Left hindlimb (tissue), 1 donor: Measurements from ENCODE around the gene MORN1.

Experiments
- DNase-seq: peaks from one replicate; pipeline ENCODE4 v3.0.0-alpha.2; 2018

Gene MORN1

DNA sequence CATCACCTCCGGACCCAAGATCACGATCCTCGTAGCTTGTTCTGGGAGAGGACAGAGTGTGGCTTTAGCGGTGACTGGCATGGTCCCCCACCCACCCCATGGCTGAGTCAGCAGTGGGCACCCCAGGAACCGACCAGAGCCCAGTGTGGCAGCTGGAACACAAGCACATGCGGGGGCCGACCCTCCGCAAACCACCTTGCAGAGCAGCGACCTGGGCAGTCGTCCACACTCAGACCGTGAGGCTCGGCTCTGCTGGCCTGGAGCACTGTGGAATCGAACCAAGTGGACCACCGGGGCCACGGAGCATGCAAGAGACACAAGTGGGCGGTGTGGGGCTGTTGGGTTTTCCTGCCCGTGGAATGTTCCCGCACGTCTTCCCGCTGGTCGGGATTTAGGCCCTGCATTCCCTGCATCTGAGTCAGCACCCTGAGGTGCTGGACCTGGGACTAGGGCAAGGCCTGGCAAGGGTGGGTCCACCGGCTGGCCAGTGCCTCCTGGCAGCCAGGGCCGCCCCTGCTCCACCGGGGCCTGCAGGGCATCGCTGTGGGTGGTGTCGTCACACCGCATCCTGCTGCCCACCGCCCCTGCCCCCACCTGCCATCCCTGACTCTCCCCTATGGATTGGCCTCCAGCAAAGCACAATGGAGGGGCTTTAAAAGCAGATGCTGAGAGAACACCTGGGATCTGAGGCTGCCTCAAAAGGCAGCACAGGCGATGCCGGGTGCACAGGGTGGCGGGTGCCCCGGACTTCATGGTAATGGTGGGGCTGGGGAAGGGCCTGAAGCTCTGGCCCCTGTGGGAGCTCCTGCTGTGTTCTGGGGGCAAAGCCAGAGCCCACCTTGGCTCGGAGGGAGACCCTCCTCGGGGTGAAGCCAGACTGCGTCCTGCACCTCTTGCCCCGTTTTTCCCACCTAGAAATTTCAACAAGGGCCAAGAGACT, 18.5 kb downstream of the MORN1 start:
- DNase-seq: no peak

DNA sequence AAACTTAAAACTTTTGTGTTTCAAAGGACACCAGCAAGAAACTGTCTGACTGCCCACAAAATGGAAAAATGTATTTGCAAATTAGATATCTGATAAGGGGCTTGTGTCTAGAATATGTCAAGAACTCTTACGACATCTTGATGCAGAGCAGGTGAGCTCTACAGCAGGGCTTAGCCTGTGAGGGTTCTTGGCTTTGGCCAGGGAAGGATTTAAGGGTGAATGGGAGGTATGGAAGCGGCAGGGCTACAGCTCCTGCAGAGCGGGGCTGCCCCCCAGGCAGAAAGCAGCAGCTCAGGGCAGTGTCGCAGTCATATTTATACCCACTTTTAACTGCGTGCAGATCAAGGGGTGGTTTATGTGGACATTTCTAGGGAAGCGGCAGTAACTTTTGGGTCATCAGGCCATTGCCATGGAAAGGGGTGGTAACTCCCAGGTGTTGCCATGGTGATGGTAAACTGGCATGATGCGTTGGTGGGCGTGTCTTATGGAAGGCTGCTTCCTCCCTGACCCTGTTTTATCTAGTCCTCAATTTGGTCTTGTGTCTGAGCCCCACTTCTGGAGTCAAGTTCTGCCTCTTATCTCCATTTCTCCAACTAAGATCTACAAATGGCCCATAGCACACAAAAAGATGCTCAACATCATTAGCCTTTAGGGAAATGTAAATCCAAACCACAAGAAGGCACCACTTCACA, 23.2 kb downstream of the MORN1 start:
- no peak for DNase-seq

DNA sequence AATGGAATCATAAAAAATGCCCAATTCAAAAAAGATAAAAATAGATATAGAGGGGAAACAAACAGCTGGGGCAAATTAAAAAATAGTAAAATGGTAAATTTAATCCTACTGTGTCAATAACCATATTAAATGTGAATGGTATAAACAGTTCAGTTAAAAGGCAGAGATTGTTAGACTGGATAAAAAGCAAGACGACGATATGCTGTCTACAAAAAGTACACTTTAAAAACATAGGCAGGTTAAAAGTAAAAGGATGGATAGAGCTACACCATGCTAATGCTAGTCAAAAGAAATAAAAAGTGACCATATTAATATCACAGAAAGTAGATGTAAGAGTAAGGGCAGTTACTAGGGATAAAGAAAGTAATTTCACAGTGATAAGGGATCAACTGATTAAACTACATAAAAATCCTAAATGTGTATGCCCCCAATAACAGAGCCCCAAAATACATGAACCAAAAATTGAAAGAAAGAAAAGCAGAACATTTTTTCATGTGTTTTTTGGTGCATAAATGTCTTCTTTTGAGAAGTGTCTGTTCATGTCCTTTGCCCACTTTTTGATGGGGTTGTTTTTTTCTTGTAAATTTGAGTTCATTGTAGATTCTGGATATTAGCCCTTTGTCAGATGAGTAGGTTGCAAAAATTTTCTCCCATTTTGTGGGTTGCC, 27.4 kb downstream of the MORN1 start:
- DNase-seq: no peak

DNA sequence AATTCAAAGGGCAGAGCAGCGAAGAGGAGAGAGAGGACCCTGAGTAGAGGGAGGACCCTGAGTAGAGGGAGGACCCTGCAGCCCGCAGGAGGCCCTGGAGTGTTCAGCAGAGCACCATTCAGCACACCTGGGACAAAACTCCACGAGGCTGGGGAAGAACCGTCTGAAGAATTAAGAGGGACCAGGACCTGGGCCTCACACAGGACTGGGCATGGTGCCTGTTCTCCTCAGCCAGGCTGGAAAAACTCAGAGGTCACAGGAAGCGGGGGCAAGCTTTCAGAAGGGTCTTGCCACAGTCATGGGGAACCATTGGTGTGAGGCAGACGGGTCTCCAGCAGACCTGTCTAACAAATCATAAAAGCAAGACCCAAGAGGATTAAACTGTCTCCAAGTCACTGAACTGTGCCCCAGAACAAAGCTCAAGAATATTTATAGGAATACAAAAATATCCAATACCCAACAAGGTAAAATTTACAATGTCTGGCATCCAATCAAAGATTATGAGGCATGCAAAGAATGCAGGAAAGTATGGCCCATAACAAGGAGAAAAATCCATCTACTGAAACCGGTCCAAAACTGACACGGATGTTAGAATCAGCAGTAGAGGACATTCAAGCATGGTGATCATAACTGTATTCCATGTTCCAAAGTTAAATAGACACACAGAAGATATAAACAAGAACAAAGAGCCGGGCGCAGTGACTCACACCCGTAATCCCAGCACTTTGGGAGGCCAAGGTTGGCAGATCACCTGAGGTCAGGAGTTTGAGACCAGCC, 30.6 kb downstream of the MORN1 start:
- DNase-seq: no peak

DNA sequence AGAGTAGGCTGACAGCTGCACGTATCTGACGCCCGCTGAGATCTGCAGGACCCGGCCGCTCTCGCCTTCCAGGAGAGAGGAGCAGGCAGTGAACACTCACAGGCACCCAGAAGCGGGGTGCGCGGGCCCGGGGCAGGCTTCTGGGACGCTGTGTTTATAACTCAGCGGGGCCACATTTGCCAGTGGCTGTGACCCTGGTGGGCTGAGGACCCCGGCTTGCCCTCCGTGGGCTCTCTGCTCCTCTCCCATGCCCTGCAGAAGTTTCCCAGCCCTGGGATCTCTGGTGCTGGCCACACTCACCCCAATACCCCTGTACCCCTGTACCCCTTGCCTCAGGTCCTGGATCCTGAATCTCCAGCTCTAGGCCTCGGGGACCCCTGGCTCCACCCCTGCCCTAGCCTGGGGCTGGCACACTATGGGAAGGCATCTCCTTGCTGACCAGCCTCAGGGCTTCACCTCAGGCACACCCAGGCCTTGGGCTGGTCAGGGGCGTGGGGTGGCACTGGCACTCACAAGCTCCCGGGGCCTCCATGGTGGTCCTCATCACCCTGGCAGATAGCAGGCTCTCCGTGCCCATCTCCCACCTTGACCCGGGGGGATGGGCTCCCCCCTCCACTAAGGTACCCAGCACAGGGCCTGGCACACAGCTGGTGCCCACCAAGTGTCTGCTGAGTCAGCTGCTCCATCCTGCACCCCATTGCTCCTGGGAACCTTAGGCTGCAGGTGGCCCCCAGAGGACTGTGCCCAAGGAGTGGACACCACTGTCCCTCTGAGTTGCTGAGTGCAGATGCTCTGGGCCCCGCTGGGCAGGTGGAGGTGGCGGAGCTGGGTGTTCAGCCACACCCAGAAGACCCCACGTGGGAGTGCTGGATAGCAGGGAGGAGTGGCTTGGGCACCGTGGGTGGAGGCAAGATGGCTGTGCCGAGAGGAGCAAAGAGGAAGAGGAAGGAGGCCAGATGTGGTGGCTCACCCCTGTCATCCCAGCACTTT, 32.4 kb downstream of the MORN1 start:
- DNase-seq: no peak

DNA sequence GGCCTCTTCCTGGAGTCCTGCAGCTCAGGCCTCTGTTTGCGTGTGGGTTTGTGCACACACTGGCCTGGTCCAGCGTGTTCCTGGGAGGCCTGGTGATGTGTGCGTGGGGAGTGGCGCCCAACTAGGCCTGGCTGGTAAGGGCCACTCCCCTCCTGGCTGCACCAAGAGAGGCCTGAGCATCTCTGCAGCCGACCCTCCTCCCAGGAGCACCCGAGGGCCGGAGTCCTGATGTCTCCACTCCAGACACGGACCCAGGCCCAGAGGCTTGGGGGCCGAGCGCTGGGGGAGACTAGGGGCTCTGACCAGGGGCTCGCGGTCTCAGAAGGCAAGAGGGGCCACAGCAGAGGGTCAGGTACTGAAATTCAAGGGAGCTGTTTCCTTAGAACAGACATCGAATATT, 33.3 kb downstream of the MORN1 start:
- DNase-seq: no peak

DNA sequence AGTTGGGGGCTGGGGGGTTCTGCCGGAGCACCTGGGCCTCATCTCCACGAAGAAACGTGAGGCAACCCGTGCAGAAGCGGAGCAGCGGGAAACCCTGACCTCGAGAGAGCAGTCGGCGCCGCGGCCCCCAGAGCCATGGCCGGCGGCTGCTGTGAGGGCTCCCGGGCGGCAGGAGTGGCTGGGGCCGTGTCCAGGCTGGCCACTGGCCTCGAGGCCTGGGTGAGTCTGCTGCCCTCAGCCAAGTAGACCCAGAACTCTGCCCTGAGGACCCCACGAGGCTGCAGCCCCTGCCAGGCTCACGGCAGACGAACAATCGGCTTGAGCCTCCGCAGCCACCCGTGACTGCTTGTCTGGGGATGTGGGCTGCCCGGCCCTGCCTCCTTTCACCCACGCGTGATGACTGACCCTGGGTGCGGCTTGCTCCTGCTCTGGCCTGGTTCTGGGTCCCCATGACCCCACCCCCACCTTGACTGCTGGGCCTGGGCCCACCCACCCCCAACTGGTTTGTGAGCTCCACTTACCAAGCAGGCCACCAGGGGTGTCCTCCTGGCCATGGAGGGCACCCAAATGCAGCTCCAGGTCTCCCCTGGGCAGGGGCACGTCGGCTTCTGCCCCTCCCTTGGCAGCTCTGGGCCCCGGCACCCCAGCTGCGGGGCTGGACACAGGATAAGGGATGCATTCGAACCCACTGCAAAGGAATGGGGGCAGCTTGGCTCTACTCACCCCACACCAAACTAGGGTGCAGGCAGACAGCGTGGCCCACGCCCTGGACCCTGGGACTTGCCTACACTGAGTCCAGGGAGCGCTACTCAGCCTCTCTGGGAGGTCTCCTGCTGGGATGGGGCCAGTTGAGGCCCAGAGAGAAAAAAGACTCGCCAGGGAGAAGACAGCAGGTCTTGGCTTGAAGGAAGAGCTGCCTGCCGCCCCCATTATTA, 34.2 kb downstream of the MORN1 start:
- DNase-seq: no peak

DNA sequence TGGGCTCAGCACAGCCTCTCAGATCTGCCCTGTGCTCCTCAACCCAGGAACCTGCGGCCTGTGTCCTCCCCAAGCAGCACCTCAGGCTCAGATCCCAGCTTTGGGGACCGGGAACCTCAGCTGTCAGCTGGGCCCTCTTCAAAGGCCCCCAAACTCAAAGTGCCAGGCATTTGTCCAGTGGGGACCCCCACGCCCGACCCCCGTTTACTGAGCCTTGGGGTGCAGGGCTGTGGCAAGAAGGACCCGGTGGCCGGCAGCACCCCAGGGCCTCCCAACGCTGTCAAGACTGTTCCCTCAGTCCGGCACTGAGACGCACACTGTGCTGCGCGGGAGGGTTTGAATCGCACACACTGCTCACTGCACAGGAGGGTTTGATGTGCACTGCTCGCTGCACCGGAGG, 35.0 kb downstream of the MORN1 start:
- no peak for DNase-seq

DNA sequence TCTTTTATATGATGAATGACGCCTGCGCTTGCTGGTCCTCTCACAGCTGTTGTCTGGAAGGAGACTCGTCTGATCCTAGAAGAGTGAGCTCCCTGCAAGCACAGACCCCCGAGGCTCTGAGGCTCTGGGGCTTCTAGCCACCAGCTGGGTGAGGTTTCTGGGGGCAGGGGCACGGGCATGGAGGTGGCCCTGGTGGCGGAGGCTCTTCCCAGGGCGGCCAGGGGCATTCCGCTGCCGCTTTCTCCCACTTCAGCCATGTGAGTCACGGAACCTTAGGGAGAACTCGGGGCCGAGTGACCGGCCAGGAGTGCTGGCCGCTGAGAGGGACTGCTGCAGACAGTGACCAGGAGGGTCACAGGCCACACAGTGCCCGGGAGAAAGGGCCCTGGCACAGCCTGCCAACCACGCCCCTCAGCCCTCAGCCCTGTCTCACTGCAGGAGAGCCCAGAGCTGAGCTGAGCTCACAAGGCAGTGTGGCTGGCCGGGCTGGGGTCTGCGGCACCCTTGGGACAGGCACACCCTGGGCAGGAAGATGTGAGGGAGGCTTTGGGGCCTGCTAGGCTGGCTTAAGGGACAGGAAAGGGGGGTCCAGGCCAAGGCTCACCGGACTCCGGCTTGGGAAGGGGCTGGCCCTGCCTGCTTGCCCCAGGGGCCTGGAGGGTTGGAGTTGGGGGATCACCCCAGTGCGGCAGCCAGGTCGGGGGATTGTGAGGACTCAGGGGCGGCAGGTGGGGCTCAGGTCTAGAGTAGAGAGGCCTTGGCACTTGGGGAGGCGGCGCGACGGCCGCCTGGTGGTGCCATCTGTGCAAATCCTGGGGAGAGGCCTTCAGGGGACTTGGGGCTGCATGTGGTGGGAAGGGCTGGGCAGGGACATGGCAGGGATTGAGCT, 35.7 kb downstream of the MORN1 start:
- DNase-seq: peak; percentile 36

DNA sequence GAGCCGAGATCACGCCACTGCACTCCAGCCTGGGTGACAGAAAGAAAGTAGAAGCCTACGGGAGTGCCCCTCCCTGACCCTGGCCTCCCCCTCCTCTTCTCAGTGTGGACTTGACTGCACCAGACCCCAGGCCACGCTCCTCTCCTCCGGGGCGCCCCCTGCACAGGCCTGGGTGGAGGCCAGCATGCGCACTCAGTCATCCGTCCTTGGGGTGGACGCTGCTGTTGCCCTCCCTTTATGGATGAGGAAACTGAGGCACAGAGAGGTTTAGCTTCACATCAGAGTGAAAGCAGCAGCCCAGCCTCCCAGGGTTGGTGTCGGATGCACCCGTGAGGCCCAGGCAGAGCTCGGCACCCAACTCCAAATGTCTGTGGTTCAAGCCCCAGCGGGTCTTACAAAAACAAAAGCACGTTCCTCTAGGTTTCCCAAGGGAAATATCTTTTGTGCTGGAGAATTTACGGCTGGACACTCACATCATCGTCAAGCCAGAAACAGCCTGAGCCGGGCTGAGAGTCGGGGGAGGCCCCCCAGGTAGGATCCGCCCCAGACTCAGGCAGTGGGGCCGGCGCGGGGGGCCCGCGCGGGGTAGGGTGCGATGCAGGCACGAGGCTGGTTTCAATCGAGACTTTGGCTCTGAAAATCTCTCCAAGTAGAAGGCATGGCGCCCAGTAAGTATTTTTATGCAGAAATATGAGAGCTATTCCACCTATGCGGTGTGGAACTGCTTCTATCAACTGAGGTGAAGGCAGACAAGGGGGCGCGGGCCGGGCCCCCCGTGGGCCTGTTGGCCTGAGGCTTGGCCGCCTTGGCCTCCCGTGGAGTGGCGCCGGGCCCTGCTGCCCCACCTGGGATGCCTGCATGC, 36.6 kb downstream of the MORN1 start:
- no peak for DNase-seq

DNA sequence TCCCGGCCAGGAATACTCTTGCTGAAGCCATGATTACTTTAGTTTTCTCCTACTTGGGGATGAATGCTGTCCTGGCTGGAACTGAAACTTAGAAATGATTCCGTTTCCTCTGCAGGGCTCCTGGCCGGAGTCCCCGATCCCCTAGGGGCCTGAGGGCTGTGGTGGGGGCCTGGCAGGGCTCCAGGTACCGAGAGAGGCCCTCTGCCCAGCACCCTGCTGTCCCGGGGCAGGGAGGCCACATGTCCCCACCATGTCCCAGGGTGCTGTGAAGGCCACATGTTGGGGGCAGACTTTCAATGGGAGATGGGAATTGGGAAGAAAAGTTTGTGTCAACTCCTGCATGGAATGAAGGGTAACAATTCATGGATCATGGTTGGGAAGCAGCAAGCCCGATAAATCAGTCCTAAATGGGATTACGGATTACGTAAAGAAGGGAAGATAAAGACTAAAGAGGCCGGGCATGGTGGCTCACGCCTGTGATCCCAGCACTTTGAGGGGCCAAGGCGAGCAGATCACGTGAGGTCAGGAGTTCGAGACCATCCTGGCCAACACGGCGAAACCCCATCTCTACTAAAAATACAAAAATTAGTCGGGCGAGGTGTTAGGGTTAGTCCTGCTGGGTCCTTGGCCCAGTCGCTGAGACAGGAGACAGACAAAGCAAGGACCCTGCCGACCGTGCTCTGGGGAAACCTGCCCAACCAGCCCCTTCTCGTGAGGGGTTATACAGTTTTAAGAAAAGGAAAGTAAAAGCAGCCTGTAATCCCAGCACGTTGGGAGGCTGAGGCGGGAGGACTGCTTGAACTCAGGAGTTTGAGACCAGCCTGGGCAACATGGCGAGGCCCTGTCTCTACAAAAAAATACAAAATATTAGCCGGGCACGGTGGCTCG, 37.6 kb downstream of the MORN1 start:
- no peak for DNase-seq

DNA sequence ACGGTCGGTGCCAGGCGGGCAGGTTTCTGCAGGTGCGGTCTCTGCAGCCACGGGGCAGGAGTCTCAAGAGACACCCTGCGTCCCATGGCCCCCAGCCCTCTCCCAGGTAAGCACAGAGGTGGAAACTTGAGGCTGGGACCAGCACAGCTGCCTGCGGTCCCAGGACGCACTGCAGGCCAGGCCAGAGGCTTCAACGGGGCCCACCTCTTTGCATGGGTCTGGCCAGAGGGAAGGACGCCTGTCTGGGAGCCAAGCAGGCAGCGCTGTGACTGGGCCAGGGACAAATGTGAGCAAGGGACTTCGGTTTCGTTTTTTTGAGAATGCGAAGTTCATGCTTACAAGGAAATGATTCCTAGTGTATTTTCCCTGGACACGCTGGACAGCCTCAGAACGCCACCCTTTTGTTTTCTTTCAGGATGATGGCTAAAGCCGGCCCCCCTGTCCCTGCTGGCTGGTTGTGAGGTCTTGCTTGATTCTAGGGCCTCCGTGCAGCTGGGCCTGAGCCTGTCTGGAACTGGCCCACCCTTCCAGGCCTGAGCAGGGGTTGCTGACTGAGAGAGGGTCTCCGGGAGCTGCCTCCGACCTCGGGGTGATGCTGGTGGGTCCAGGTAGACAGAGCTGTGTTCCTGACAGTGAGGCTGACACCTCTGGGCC, 38.3 kb downstream of the MORN1 start:
- DNase-seq: peak; percentile 40

DNA sequence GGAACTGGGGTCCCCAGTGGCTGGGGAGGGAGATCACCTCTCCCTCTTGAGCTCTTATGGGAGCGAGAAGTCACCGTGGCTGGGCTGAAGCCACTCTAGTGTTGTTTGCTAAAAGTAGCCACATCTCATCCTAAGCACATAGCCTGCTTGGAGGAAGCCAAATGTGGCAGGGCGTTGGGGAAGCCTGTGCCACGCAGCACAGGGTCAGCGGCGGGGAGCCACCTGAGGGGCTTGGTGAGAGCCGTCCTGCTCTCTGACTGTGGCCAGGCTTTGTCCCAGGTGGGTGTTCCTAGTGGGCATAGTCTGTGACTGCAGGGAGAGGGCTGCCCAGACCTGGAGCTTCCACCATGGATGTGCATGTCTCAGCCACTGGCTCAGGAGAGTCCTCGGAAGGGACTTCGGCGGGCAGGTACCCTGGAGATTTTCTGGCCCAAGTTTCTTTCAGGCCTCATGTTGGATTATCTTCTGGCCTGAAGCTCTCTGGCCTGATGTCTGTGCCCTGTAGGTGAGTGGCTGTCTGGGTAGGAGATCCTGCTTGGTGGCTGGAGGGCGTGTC, 38.9 kb downstream of the MORN1 start:
- DNase-seq: no peak

DNA sequence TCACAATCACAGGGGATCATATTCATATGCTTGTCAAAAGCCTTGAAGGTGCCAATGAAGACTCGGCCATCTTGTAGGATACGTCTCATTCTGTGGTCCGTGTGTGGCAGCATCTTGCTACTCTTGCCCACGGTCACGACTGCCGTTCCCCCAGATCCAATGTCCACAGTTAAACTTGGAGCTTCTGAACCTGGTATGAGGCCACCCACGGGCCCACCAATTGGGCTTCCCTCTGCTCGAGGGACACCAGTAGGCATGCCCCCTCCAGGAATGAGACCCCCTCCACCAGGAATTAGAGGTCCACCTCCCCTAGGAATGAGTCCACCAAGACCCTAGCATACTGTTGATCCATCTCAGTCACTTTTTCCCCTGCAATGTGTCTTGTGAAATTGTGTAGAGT, 39.6 kb downstream of the MORN1 start:
- DNase-seq: no peak

DNA sequence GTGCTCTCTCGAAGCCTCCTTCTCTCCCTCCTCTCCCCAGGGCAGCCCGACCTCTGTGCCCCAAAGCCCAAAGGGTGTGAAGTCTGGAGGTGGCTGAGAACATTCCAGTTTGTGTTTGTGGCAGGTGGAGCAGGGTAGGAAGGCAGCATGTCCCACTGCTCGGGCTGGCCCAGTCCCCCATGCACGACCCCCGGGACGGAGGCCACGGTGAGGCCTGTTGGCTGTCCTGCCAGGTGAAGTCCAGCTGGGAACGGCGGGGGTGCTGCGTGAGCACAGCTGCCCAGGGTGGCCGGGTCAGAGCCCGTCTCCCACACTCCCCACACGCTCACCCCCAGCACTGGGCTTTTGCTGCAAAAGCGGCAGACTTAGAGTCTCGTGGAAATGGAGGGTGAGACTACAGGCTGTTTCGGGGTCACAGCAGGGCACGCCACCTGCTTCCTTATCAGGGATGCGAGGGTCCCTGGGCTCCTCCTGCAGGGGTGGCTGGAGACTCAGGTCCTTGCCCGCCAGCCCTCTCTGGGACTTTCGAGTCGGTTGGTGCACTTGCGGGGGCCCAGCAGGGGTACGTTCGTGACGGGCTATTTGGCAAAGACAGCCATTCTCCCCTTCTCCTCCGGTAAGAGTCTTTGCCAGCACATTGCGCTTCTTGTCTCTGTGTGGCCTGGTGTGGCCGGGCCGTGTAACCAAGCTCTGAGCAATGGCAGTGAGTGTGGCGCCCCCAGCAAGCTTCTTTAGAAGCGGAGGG, 40.3 kb downstream of the MORN1 start:
- no peak for DNase-seq

DNA sequence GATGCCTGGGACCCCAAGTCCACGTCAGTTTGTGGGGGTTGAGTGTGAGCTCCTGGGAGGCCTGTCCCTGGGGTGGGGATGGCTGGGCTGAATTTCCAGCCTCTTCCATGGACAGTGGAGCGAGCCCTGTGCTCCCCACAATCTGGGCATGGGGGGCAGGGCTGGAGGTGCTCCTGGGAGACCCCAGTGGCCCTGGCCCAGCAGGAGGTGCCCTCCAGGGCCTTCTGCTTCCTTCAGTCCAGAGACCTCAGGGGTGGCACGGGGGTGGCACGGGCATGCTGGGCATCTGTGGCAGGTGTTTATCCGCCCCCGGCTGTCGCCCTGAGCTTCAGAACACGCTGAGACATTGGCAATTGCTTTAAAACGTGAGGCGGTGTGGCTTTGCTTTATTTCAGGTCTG, 40.9 kb downstream of the MORN1 start:
- no peak for DNase-seq
